Measurements from ENCODE around the gene SUPT5H. TPM values are rescaled to one million over a fixed set of nuclear protein-coding genes. Genes with fewer than 3 reads are reported as not detected.

Gene SUPT5H
- total RNA-seq, 1 experiment from 2014 or later: 84.8 TPM

DNA sequence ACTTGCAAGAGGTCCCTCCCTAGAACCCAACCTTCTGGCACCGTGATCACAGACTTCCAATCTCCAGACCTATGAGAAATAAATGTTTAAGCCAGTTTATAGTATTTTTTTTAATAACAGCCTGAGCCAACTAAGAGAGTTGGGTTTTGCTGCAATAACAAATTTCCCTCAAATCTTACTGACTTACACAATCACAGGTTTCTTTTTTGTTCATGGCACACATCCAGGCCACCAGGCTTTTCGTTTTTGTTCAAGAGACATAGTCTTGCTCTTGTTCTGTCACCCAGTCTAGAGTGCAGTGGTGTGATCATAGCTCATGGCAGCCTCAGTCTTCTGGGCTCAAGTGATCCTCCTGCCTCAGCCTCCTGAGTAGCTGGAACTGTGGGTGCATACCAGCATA is 67.6 kb downstream of the SUPT5H start:
- in situ Hi-C loops (cut with HindIII; ENCODE audit: low sequenced_read_pairs): no loop called here
- no peak for DNase-seq (ENCODE audit: low spot score)

DNA sequence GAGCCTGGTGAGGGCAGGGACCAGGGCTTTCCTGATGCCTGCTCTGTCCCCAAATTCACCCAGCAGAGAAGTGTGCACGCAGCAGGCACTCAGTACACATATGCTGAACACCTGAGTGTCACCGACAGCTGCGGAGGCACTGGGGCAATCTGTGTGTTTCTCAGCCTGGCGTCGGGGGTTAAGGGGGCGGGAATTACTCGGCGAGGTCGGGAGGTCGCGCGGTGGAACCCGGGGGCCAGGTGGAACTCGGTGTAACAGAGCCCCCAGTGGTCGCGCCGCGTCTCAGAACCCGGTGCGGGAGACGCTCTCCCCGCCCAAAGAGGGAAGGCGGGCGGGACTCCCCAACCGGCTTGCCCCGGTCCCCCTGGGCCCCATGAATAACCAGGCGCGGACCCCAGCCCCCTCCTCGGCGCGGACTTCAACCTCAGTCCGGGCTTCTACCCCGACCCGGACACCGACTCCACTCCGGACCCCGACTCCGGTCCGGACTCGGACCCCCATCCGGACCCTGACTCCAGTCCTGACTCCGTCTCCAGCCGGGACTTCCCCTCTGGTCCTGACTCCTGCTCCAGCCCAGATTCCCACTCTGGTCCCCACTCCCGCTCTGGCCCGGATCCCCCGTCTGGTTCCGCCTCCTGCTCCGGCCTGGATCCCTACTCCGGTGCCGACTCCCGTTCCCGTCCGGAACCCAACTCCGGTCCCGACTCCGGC is 69.6 kb downstream of the SUPT5H start, which contains the start of gene SELENOV:
Gene SELENOV, plus strand, starts transcription at position 300 of the 711 bp plus-strand sequence. Its CDS starts 74 bp downstream, at position 374.
- in situ Hi-C loops (cut with HindIII; ENCODE audit: low sequenced_read_pairs): no loop called here
- DNase-seq (ENCODE audit: low spot score): no peak

DNA sequence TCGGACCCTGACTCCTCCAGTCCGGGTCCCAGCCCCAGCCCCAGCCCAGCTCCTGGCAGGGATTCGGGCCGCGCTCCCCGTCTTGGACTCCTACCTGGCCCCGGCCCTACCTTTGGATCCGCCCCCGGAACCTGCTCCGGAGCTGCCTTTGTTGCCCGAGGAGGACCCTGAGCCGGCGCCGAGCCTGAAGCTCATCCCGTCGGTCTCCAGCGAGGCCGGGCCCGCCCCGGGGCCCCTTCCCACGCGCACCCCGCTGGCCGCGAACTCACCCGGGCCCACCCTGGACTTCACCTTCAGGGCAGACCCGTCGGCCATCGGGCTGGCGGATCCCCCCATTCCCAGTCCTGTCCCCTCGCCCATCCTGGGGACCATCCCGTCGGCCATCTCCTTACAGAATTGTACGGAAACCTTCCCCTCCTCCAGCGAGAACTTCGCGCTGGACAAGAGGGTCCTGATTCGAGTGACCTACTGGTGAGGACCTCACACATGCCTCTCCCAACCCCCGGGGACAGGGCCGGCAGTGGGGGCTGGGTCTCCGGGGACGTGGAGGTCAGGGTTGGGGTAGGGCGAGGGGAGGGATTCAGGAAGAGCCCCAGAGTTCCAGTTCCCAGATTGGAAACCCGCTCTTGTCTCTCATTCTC is 70.3 kb downstream of the SUPT5H start:
- DNase-seq (ENCODE audit: low spot score): no peak
- in situ Hi-C loops (cut with HindIII; ENCODE audit: low sequenced_read_pairs): no loop called here

DNA sequence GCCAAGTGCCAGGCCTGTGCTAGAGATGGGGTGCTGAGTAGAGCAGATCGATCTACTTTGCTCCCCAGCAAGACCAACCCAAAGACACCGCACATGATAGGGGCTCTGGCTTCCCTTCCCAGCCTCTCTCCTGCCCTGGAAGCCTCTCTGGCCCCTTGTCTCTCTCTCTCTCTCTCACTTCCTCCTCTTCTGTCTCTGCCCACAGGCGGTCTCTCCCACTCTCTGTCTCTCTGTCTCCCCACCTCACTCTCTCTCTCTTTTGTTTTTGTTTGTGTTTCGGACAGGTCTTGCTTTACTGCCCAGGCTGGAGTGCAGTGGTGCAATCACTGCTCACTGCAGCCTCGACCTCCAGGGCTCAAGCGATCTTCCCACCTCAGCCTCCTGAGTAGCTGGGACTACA is 70.9 kb downstream of the SUPT5H start:
- in situ Hi-C loops (cut with HindIII; ENCODE audit: low sequenced_read_pairs): no loop called here
- no peak for DNase-seq (ENCODE audit: low spot score)

DNA sequence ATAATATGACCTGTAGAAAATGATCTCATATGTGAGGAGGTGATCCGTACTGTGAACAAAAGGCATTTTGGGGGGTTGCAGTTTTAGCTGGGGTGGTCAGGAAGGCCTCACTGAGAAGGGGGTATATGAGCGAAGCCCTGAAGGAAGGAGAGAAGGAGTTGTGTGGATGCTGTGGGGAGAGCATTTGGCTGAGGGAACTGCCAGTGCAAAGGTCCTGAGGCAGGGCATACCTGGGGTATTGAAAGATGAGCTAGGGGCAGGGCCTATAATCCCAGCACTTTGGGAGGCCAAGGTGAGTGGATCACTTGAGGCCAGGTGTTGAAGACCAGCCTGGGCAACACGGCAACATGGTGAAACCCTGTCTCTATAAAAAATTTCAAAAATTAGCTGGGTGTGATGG is 72.0 kb downstream of the SUPT5H start:
- in situ Hi-C loops (cut with HindIII; ENCODE audit: low sequenced_read_pairs): no loop called here
- DNase-seq (ENCODE audit: low spot score): no peak

DNA sequence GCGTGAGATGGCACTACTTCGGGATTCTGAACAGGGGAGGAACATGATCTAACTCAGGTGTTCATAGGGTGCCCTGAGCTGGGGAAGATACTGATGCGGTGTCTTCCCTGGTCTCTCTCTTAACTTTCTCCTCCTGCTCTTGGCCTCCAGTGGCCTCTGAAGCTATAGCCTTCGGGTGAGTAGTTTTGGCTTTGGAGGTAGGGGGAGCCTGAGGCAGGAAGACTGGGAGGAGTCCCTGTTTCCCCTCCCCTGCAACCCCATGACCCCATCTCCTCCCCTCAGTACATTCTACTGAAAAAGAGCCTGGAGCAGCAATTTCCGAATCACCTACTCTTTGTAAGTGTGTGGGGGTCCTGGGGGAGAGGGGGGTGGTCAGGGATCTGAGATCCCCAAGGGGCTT is 73.1 kb downstream of the SUPT5H start:
- in situ Hi-C loops (cut with HindIII; ENCODE audit: low sequenced_read_pairs): no loop called here
- no peak for DNase-seq (ENCODE audit: low spot score)

DNA sequence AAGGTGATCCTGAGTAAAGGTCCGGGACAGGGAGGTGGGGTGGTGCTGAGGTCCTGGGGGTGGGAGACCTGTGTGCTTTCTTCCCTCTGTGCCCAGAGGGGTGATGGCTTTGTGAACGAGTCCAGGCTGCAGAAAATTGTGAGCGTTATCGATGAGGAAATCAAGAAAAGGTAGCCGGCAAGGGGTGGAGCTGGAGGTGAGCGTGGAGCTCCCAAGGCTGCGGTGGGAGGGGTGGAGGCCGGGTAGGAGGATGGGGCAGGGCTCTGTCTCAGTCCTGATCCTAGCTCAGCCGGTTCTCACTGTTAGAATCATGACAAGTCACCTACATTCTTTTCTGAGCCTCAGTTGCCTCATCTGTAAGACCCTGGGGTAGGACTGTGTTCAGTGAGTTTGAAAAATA is 73.6 kb downstream of the SUPT5H start:
- DNase-seq (ENCODE audit: low spot score): no peak
- in situ Hi-C loops (cut with HindIII; ENCODE audit: low sequenced_read_pairs): no loop called here

DNA sequence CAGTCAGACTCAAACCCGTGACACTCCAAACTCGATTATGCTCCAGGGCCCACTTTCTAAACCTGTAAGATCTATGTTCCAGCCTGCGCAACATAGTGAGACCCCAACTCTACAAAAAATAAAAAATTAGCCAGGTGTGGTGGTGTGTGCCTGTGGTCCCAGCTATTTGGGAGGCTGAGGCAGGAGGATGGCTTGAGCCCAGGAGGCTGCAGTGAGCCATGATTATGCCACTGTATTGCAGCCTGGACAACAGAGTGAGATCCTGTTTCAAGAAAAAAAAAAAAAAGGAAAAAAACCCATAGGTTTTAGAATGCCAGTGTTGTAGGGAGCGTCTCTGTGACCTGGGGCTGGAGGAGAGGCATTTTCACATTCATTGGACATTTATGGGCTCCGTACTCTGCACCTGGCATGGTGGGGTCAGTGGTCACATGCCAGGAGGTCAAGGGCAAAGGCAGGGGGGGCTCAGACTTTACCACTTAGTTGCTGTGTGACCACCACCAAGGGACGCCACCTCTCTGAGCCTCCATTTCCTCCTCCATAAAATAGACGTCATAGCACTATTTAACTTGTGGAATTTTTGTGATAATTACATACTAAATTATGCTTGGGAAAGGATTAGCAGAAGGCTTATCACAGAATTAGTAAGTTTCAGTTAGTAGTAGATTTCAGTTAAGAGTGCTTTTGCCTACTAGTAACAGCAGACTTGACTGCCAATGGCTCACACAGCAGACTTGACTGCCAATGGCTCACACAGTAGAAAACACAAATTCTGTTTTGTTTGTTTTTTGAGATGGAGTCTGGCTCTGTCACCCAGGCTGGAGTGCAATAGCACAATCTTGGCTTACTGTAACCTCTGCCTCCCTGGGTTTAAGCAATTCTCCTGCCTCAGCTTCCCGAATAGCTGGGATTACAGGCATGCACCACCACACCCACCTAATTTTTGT is 75.4 kb downstream of the SUPT5H start:
- in situ Hi-C loops (cut with HindIII; ENCODE audit: low sequenced_read_pairs): no loop called here

DNA sequence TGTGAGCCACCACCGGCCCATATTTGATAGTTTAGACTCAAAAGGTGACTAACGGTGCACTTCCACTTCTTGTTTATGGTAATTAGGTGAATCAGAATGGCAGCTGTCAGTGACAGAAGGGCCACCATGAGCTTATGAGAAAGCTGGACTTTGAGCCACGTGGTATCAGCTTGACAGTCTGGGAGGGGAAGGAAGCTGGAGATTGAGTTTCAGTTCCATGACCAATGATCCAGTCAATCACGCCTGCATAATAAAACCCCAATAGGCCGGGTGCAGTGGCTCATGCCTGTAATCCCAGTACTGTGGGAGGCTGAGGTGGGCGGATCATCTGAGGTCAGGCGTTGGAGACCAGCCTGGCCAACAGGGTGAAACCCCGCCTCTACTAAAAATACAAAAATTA is 79.1 kb downstream of the SUPT5H start:
- DNase-seq (ENCODE audit: low spot score): no peak
- in situ Hi-C loops (cut with HindIII; ENCODE audit: low sequenced_read_pairs): no loop called here

More for the DNA sequence above, 75.4 kb downstream of the SUPT5H start:
- no peak for DNase-seq (ENCODE audit: low spot score)

DNA sequence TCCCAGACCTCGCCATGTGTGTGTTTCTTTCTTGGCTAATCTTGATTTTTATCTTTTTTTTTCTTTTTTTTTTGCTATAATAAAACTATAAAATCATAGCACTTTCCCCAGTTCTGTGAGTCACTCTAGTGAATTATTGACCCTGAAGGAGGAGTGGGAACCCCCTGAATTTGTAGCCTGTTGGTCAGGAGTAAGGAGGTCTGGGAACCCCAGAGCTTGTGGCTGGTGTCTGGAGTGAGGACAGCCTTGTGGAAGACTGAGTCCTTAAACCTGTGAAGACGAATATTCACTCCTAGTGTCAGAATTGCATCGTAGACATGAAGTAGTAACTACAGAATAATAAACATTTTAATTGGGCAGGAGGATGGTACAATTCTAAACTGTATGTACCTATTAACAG is 79.8 kb downstream of the SUPT5H start:
- no peak for DNase-seq (ENCODE audit: low spot score)
- in situ Hi-C loops (cut with HindIII; ENCODE audit: low sequenced_read_pairs): no loop called here

Other genes with a start within 250 kb of the SUPT5H start
- 1.7 and 4.5 TPM in 2 replicates for gene NCCRP1, start 248.6 kb upstream of the SUPT5H start, total RNA-seq (2014; rRNA removed; shearing (Covaris generic))
- gene SYCN, start 241.3 kb upstream of the SUPT5H start, total RNA-seq (2014; rRNA removed; shearing (Covaris generic)): not detected in 2 replicates
- gene IFNL3, start 200.6 kb upstream of the SUPT5H start, total RNA-seq (2014; rRNA removed; shearing (Covaris generic)): not detected in 2 replicates
- not detected in 2 replicates for gene IFNL4, start 196.7 kb upstream of the SUPT5H start, total RNA-seq (2014; rRNA removed; shearing (Covaris generic))
- not detected in 2 replicates for gene IFNL2, start 177.2 kb upstream of the SUPT5H start, total RNA-seq (2014; rRNA removed; shearing (Covaris generic))
- gene IFNL1, start 149.2 kb upstream of the SUPT5H start, total RNA-seq (2014; rRNA removed; shearing (Covaris generic)): not detected in 2 replicates
- gene LRFN1, start 124.7 kb upstream of the SUPT5H start, total RNA-seq (2014; rRNA removed; shearing (Covaris generic)): 2.5 and 3.2 TPM in 2 replicates
- not detected in 2 replicates for gene GMFG, start 109.5 kb upstream of the SUPT5H start, total RNA-seq (2014; rRNA removed; shearing (Covaris generic))
- gene SAMD4B, start 103.2 kb upstream of the SUPT5H start, total RNA-seq (2014; rRNA removed; shearing (Covaris generic)): 44.2 and 64.2 TPM in 2 replicates
- gene PAF1, start 54.5 kb upstream of the SUPT5H start, total RNA-seq (2014; rRNA removed; shearing (Covaris generic)): 54.0 and 61.7 TPM in 2 replicates
- 35.9 and 71.8 TPM in 2 replicates for gene MED29, start 54.2 kb upstream of the SUPT5H start, total RNA-seq (2014; rRNA removed; shearing (Covaris generic))
- 1.1 and 1.9 TPM in 2 replicates for gene ZFP36, start 38.7 kb upstream of the SUPT5H start, total RNA-seq (2014; rRNA removed; shearing (Covaris generic))
- gene PLEKHG2, start 32.9 kb upstream of the SUPT5H start, total RNA-seq (2014; rRNA removed; shearing (Covaris generic)): 18.3 and 21.3 TPM in 2 replicates
- gene RPS16, start 9.6 kb upstream of the SUPT5H start, total RNA-seq (2014; rRNA removed; shearing (Covaris generic)): 167 and 180 TPM in 2 replicates
- 159 and 162 TPM in 2 replicates for gene TIMM50, start 35.3 kb downstream of the SUPT5H start, total RNA-seq (2014; rRNA removed; shearing (Covaris generic))
- gene DLL3, start 53.4 kb downstream of the SUPT5H start, total RNA-seq (2014; rRNA removed; shearing (Covaris generic)): 12.4 and 15.6 TPM in 2 replicates
- gene SELENOV, start 69.6 kb downstream of the SUPT5H start, total RNA-seq (2014; rRNA removed; shearing (Covaris generic)): 4.1 and 27.2 TPM in 2 replicates
- 5.3 and 15.5 TPM in 2 replicates for gene EID2B, start 87.3 kb downstream of the SUPT5H start, total RNA-seq (2014; rRNA removed; shearing (Covaris generic))
- 19.9 and 31.4 TPM in 2 replicates for gene EID2, start 94.6 kb downstream of the SUPT5H start, total RNA-seq (2014; rRNA removed; shearing (Covaris generic))
- gene LGALS13, start 156.9 kb downstream of the SUPT5H start, total RNA-seq (2014; rRNA removed; shearing (Covaris generic)): not detected in 2 replicates
- gene LGALS16, start 210.3 kb downstream of the SUPT5H start, total RNA-seq (2014; rRNA removed; shearing (Covaris generic)): not detected in 2 replicates

All from G401 (cell line).